Epidermal melanocyte (primary cell): ENCODE results near the gene FSD1.
"Not testable (repeated sequence)": the region's sequence is repeated elsewhere in the genome, so short reads cannot be mapped to it uniquely, and the experiment has no call there.

ENCODE experiments used
- DNase-seq: peaks from one replicate; pipeline ENCODE4 v3.0.0; 2011; ENCODE audit warnings: low spot score; ENCODE audit not compliant: insufficient read length

The FSD1 gene

DNA sequence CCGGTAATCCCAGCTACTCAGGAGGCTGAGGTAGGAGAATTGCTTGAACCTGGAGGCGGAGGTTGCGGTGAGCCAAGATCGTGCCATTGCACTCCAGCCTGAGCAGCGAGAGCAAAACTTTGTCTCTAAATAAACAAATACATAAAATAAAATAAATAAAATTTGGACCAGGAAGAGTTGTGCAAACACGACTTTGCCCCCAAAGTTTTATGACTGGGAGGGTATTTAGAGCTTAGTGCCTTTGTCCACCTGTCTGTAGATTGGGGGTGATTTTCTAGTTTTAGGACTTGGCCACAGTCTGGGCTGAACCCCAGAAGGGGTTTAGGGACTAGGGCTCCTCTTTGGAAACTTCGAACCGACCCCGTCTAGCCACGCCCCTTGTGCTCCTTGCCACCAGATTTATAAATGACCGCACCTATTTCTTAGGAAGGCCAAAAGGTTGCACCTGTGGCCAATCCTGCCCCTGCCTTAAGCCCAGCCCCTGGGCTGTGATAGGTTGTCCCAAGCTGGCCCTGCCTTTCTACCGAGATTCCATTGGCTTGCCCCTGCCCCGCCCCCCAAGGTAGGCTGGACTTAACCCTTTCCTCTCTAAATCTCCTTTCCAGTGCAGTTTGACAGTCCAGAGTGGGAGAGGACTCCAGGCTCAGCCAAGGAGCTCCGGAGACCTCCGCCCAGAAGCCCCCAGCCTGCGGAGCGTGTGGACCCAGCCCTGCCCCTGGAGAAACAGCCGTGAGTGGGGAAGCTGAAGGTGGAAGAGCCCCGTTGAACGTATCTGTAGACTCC is 20.0 kb upstream of the FSD1 start:
- no peak for DNase-seq

DNA sequence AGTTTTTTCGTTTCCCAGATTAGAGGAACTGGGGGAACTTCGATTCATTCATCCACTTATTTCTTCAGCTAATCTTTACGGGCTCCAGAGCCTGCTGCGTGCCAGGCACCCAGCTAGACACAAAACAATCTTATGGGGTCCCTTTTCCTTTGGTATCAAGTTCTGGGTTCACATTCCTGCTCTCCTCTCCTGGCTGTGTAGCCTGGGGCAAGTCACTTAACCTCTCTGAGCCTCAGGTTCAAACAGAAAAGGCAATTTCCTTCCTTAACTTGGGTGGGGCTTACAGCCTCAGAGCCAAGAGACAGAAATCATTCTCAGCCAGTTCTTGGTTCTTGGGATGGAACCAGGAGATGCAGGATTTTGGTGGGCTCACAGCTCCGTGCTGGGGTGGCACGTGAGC is 19.4 kb upstream of the FSD1 start:
- no peak for DNase-seq

GRCh38 chr19:4286141-4286540 is 18.3 kb upstream of the FSD1 start:
- DNase-seq = not testable (repeated sequence)

GRCh38 chr19:4288091-4288777 is 16.2 kb upstream of the FSD1 start:
- no peak for DNase-seq

DNA sequence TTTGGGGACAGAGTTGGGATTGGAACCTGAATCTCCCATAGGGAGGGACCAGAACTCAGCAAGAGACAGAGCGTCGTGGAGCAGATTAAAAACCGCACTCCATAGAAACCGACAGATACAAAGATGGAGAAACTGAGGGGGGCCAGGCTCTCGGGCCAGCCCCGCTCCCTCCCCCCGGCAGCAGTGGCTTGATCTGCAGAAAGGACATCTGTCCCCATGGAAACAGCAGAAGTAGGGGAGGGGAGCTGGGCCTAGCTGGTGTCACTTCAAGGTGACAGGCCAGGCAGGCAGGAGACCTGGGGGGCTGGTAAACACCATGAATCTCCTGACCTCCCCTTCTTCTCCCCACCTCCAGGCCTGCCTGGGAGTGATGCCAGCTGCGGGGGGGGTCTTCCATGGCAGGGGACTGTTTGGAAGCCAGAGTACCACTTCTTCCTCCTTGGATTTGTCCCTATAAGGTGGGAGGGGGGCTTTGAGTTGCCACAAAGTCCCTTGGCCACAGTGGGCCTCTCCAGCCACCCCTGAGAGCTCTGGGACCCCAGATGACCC is 13.1 kb upstream of the FSD1 start:
- no peak for DNase-seq

- no peak for DNase-seq
Measured at GRCh38 chr19:4292515-4292914, 11.9 kb upstream of the FSD1 start.

DNA sequence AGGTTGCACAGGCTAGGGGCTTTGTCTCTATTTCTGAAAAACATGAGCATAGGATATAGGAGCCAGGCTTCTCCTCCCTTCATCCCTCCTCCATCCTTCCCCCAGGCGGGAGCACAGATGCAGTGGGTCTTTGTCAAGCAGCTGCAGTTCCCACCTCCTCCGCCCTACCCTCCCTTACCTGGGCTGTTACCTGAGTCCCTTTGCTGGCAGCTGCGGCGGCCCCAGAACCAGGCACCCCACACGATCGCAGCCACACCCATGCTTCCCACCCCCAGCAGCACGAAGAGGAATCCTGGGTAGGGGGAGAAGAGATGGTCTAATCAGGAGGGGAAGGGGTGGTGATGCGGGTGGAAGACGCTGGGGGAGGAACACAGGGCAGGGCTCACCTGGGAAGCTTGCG is 10.0 kb upstream of the FSD1 start:
- DNase-seq = no peak

GRCh38 chr19:4295972-4296771 is 8.2 kb upstream of the FSD1 start:
- DNase-seq = no peak

DNA sequence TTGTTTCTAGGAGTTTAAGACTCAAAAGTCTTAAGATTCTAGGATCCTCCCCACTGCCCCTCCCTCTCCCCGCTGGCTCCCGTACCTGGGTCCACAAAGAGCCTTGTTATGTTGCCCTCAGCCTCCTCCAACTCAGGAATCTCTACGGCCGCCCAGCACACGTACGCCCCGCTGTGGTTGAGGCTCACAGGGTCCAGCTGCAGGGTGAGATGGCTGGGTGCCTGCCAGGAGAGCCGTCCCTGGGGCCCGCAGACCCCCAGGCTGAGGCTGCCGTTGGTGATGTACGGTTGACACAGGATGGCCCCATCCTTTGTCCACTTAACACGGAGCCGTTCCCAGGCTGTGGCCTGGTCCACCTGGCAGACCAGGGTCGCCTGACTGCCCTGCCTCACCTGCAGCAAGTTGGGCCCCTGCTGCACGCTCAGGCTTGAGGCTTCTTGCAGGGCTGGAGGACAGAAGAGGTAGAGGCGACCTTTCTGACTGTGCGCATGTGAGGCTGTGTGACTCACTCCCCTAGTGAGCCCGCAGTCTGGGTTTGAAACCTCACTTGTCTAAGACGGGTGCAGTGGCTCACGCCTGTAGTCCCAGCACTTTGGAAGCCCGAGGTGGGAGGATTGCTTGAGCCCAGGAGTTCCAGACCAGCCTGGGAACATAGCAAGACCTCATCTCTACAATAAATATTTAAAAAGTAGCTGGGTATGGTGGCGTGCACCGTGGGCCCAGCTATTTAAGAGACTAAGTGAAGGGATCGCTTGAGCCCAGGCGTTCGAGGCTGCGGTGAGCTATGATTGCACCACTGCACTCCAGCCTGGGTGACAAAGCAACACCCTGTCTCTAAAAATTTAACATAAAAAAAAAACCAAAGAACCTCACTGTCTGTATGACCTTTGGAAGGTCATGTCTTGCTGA is 6.2 kb upstream of the FSD1 start:
- DNase-seq = no peak

DNA sequence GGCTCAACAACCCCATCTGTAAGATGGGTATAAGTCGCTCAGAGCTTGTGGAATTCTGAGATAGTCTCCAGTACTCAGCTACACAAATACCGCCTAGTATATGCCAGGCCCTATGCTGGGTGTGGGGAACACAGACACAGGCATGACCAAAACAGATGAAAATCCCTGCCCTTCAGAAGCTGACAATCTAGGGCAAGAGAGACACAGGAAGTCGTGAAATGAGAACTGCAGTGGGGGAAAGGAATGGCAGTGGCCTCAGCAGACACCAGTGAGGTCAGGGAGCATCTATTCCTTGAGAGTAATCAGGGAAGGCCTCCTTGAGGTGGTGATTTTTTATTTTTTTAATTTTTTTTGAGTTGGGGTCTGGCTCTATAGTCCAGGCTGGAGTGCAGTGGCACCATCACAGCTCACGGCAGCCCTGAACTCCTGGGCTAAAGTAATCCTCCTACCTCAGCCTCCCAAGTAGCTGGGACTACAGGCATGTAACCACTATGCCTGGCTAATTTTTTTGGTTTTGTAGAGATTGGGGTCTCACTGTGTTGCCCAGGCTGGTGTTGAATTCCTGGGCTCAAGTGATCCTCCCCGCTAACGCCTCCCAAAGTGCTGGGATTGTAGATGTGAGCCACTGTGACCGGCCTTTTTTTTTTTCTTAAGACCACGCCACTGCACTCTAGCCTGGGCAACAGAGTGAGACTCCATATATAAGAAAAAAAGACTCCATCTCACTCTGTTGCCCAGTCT is 5.4 kb upstream of the FSD1 start:
- DNase-seq = no peak

DNA sequence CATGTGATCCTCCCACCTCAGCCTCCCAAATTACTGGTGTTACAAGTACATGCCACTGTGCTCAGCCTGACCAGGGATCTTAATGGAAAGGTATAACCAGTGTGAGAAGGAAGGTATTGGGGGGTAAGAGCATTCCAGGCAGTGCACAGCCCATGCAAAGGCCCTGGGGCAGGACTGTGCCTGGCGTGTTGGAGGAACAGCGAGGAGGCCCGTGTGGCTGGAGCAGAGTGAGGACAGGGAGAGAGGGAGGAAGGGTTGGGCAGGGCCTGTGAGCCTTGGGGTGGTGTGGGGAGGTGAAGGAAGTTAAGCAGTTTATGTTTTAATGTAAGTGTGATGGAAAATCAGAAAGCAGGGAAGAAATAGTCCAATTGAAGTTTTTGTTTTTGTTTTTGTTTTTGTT is 3.8 kb upstream of the FSD1 start:
- no peak for DNase-seq

DNA sequence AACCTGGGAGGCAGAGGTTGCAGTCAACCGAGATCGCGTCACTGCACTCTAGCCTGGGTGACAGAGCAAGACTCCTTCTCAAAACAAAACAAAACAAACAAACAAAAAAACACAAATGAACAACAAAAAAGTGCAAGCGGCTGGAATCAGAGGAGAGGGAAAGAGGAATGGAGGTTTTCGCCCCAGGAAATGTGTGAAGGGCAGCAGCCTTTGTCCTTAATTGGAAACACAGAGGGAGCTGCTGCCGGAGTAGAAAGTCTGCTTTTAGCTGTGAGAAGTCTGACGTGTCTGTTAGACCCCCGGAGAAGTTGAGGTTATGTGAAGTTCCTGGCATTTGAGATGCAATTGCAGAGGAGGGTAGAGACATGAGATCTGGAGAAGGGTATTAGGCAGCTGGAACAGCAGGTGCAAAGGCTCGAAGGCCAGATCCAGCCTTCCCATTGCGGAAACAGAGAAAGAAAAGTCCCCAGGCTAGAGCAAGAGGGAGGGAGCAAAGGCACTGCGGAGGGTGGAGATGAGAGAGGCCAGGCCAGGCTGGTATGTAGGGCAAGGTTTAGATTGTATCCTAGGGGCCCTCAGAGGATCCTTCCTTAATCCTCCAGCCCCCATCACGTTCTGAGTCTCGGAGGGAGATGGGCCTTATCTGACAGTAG is 2.7 kb upstream of the FSD1 start:
- no peak for DNase-seq

GRCh38 chr19:4302243-4302640 is 2.2 kb upstream of the FSD1 start, which contains the start of gene TMIGD2:
Gene TMIGD2, minus strand, starts transcription at chr19:4302389. Its CDS starts 4 bp downstream, at chr19:4302385.
- no peak for DNase-seq

GRCh38 chr19:4303819-4304537 is 420 bp upstream of the FSD1 start:
- no peak for DNase-seq

DNA sequence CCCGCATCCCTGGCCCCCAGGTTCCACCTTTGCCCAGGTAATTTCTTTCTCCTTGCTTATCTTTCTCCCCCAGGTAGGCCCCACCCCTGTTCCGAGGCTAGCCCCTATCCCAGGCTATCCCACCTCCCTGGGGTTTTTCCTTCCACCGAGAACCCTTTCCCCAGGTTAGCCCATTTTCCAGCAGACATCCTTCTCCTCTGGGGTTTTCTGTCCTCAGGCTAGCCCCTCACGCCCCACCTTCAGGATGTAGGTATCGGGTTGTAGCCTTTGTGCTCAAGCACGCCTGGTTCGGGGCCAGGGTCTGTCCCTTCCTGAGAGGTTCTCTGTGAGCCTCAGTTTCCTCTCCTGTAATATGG is 837 bp downstream of the FSD1 start:
- no peak for DNase-seq

- DNase-seq = no peak
Measured at GRCh38 chr19:4305659-4306058, 1.3 kb downstream of the FSD1 start.

DNA sequence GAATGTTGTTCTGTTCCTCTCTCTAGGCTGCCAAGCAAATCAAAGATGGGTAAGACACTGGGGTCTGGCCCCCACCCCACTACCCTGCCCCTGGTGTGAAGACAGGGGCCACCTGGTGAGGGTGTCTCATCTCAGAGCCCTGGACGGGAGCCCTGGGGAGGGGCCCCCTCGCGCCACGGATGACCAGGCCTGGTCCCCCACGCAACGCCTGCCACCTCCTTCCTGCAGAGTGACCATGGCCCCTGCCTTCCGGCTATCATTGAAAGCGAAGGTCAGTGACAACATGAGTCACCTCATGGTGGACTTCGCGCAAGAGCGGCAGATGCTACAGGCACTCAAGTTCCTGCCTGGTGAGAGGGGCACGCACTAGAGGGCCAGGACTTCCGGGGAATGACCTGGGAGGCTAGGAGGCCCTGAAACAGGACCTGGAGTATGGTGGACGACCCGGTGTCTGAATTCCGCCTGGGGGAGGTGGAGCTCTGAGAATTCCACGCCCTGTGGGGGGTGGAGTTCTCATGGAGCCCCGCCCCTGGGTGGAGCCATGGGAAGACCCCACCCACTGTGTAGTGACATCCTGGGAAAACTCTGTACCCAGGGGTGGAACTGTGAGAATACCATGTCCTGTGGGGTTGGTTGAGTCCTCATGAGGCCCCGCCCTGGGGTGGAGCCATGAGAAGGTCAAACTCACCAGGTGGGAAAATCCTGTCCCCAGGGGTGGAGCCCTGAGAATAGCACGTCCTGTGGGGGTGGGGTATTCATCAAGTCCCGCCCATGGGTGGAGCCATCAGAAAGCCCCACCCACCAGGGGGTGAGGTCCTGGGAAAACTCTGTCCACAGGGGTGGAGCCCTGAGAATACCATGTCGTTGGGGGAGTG is 6.1 kb downstream of the FSD1 start:
- DNase-seq = no peak
